HepG2 (cell line): Measurements from ENCODE around the gene OTOP2. TPM values are rescaled to one million over a fixed set of nuclear protein-coding genes. Genes with fewer than 3 reads are reported as not detected.
A peak's percentile ranks its signal among the peaks of the same experiment; 100 is the strongest.

Experiments
- BHLHE40 ChIP-seq: IDR thresholded peaks from 2 replicates; pipeline ENCODE4 v1.6.1; 2011; ENCODE audit warnings: low read length, improper control_type of control experiment
- MAF1 ChIP-seq: sonication (generic); formaldehyde crosslinking; IDR thresholded peaks from 2 replicates; pipeline ENCODE4 v1.5.0; 2020; ENCODE audit warnings: missing genetic modification reagents, borderline replicate concordance
- MED8 ChIP-seq: sonication (generic); formaldehyde crosslinking; IDR thresholded peaks from 2 replicates; pipeline ENCODE4 v1.8.1; 2023; ENCODE audit warnings: mild to moderate bottlenecking, missing genetic modification reagents; ENCODE audit not compliant: insufficient replicate concordance
- RFX5 ChIP-seq: IDR thresholded peaks from 2 replicates; pipeline ENCODE4 v1.6.1; 2011; ENCODE audit warnings: low read depth, low read length, improper control_type of control experiment
- TMF1 ChIP-seq: sonication (generic); formaldehyde crosslinking; IDR thresholded peaks from 2 replicates; pipeline ENCODE4 v1.8.1; 2022; ENCODE audit warnings: low read depth, missing genetic modification reagents
- ZNF143 ChIP-seq: sonication (generic); formaldehyde crosslinking; IDR thresholded peaks from 2 replicates; pipeline ENCODE4 v1.4.0; 2020; ENCODE audit warnings: missing genetic modification reagents
- ZNF235 ChIP-seq: sonication (generic); formaldehyde crosslinking; IDR thresholded peaks from 2 replicates; pipeline ENCODE4 v1.8.1; 2023; ENCODE audit warnings: mild to moderate bottlenecking, missing genetic modification reagents, borderline replicate concordance
- ZNF253 ChIP-seq: sonication (generic); formaldehyde crosslinking; IDR thresholded peaks from 2 replicates; pipeline ENCODE4 v1.8.0; 2022; ENCODE audit warnings: mild to moderate bottlenecking, missing genetic modification reagents, borderline replicate concordance
- ZNF274 ChIP-seq: sonication (generic); formaldehyde crosslinking; IDR thresholded peaks from 2 replicates; pipeline ENCODE4 v1.5.1; 2020; ENCODE audit warnings: mild to moderate bottlenecking, missing genetic modification reagents
- ZNF335 ChIP-seq: sonication (generic); formaldehyde crosslinking; IDR thresholded peaks from 2 replicates; pipeline ENCODE4 v1.4.0; 2020; ENCODE audit warnings: missing genetic modification reagents
- ZNF446 ChIP-seq: sonication (generic); formaldehyde crosslinking; IDR thresholded peaks from 2 replicates; pipeline ENCODE4 v1.5.0; 2020; ENCODE audit warnings: mild to moderate bottlenecking, missing genetic modification reagents
- ZNF883 ChIP-seq: sonication (generic); formaldehyde crosslinking; IDR thresholded peaks from 2 replicates; pipeline ENCODE4 v1.5.1; 2020; ENCODE audit warnings: mild to moderate bottlenecking, missing genetic modification reagents; ENCODE audit errors: not compliant biosample characterization
- polyA plus RNA-seq, 8 experiments: library from polyadenylated mRNA; depleted of rRNA in 3 of 8; stranded (reverse) in 7 of 8; unstranded in 1 of 8; fragments of >200 nt; fragmentation: Illumina TruSeq in 4 of 8; extraction: Trizol in 4 of 8; gene quantifications; 2 replicates each; pipeline versions ENCODE4 v1.2.1 to v1.2.3, GENCODE V29; 2011 to 2016; ENCODE audit warnings: low read depth in 4 of 8, missing spikeins in 1 of 8, mixed read lengths in 1 of 8; ENCODE audit not compliant: insufficient read depth in 1 of 8
- total RNA-seq, 5 experiments: library from RNA; depleted of rRNA; stranded (reverse); fragments of >200 nt; fragmentation: Illumina TruSeq; extraction: Trizol; gene quantifications; 2 replicates each; pipeline ENCODE4 v1.2.3, GENCODE V29; 2016; ENCODE audit warnings: low read depth in 1 of 5
- TF ChIP-seq, protein P1 (sequence below), 2 experiments: sonication (generic) in 1 of 2; formaldehyde crosslinking in 1 of 2; IDR thresholded peaks; 2 replicates each; pipeline versions ENCODE4 v1.4.0 to v1.6.1; 2016 to 2020; ENCODE audit warnings: borderline replicate concordance in 1 of 2, low read depth in 1 of 2, mild to moderate bottlenecking in 1 of 2, missing genetic modification reagents in 1 of 2
- TF ChIP-seq, protein P2 (sequence below), 2 experiments: fragments of 450-650 bp in 1 of 2; sonication (generic) in 1 of 2; formaldehyde crosslinking in 1 of 2; IDR thresholded peaks; 2 replicates each; pipeline versions ENCODE4 v1.6.1 to v1.8.0; 2016 to 2022; ENCODE audit warnings: antibody characterized with exemption in 1 of 2, mild to moderate bottlenecking in 1 of 2, missing genetic modification reagents in 1 of 2

The OTOP2 gene
- total and polyA plus RNA-seq, 2 of the 13 experiments (the other 11 are each of a cell fraction or from before 2014, with no cell fraction given) = not detected

DNA sequence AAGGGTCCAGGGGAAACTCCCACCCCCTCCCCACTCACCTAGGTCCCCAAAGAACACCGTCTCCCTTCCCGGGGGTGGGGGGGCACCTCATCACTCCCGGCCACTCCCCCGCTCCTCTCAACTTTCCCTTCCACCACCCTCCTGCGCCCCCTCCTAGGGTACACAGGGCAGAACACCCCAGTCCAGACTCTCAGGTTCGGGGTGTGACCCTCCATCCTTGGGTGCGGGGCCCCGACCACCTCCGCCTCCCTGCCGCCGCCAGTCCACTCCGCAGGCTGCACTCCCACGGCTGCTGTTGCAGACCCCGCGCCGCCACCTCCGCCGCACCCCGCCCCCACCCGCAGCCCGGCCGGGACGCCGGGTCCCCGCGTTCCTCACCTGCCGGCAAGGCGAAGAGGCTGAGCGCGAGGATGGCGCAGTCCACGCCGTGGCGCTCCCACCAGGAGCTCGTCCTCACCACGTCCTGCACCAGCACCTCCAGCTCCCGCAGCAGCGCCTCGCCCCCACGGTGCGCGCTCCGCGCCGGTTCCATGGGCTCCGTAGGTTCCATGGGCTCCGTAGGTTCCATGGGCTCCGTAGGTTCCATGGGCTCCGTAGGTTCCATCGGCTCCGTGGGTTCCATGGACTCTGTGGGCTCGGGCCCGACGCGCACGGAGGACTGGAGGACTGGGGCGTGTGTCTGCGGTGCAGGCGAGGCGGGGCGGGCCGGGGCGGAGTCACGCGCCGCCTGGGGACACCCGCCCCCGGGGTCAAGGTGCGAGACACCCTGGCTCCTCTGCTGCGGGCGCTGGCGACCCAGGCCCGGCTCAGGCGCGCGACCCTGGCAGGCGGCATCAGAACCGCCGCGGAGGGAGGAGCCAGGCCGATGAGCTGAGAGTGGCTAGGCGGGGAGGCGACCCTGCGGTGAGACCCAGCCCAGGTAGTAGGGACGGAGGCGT, 30.8 kb upstream of the OTOP2 start, which contains the start of gene FADS6 (continued):
- TF ChIP-seq MAF1 (CRISPR knock-in tag) = no peak
- peak; percentile 64 for TF ChIP-seq ZNF883 (CRISPR knock-in tag)
- TF ChIP-seq MED8 = peak; percentile 27
- no peak for TF ChIP-seq ZNF446 (CRISPR knock-in tag)
- no peak for TF ChIP-seq ZNF143 (CRISPR knock-in tag)
- TF ChIP-seq BHLHE40 = no peak
- no peak for TF ChIP-seq ZNF235 (CRISPR knock-in tag)
- TF ChIP-seq ZNF253 (CRISPR knock-in tag) = no peak
- TF ChIP-seq RFX5 = no peak
- 0 out of 2 replicates have a peak, but pooled peaks have one; percentile 41 for TF ChIP-seq ZNF274 (CRISPR knock-in tag)
- no peak for TF ChIP-seq ZNF335
- TF ChIP-seq, protein P1, sequence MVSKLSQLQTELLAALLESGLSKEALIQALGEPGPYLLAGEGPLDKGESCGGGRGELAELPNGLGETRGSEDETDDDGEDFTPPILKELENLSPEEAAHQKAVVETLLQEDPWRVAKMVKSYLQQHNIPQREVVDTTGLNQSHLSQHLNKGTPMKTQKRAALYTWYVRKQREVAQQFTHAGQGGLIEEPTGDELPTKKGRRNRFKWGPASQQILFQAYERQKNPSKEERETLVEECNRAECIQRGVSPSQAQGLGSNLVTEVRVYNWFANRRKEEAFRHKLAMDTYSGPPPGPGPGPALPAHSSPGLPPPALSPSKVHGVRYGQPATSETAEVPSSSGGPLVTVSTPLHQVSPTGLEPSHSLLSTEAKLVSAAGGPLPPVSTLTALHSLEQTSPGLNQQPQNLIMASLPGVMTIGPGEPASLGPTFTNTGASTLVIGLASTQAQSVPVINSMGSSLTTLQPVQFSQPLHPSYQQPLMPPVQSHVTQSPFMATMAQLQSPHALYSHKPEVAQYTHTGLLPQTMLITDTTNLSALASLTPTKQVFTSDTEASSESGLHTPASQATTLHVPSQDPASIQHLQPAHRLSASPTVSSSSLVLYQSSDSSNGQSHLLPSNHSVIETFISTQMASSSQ (IDR thresholded peaks at IDR 0.05; ENCODE audit: low read depth) = no peak
- TF ChIP-seq, protein P1 (CRISPR knock-in tag; IDR thresholded peaks at IDR 0.05; ENCODE audit: borderline replicate concordance) = no peak
- 0 out of 2 replicates have a peak, but pooled peaks have one; percentile 55 for TF ChIP-seq TMF1 (CRISPR knock-in tag)
- TF ChIP-seq, protein P2, sequence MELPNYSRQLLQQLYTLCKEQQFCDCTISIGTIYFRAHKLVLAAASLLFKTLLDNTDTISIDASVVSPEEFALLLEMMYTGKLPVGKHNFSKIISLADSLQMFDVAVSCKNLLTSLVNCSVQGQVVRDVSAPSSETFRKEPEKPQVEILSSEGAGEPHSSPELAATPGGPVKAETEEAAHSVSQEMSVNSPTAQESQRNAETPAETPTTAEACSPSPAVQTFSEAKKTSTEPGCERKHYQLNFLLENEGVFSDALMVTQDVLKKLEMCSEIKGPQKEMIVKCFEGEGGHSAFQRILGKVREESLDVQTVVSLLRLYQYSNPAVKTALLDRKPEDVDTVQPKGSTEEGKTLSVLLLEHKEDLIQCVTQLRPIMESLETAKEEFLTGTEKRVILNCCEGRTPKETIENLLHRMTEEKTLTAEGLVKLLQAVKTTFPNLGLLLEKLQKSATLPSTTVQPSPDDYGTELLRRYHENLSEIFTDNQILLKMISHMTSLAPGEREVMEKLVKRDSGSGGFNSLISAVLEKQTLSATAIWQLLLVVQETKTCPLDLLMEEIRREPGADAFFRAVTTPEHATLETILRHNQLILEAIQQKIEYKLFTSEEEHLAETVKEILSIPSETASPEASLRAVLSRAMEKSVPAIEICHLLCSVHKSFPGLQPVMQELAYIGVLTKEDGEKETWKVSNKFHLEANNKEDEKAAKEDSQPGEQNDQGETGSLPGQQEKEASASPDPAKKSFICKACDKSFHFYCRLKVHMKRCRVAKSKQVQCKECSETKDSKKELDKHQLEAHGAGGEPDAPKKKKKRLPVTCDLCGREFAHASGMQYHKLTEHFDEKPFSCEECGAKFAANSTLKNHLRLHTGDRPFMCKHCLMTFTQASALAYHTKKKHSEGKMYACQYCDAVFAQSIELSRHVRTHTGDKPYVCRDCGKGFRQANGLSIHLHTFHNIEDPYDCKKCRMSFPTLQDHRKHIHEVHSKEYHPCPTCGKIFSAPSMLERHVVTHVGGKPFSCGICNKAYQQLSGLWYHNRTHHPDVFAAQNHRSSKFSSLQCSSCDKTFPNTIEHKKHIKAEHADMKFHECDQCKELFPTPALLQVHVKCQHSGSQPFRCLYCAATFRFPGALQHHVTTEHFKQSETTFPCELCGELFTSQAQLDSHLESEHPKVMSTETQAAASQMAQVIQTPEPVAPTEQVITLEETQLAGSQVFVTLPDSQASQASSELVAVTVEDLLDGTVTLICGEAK (IDR thresholded peaks at IDR 0.05) = no peak
- TF ChIP-seq, protein P2 (CRISPR knock-in tag; IDR thresholded peaks at IDR 0.05) = 0 out of 2 replicates have a peak, but pooled peaks have one; percentile 26
